ENCODE results near the gene ARHGEF28. TPM values are rescaled to one million over a fixed set of nuclear protein-coding genes. Genes with fewer than 3 reads are reported as not detected.
A peak's percentile ranks its signal among the peaks of the same experiment; 100 is the strongest.

The ARHGEF28 gene
- polyA plus RNA-seq, 4 donors, result 44.1 to 53.1 (median 50.1) TPM

DNA sequence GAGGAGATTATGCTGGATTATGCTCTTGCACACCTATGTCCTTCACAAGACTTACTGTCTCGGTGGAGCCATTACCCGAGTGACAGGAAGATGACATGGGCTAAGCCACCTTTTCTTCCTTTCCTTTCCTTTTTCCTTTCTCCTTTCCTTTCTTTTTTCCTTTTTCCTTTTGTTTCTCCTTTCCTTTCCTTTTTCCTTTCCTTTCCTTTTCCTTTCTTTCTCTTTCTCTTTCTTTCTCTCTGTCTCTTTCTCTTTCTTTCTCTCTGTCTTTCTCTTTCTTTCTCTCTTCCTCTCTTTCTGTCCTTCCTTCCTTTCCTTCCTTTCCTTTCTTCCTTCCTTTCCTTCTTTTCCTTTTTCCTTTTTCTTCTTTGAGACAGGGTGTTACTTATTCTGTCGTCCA, 202.5 kb downstream of the ARHGEF28 start:
- no peak for DNase-seq (ENCODE audit: low read depth in 4 of 4, low spot score in 3 of 4)

DNA sequence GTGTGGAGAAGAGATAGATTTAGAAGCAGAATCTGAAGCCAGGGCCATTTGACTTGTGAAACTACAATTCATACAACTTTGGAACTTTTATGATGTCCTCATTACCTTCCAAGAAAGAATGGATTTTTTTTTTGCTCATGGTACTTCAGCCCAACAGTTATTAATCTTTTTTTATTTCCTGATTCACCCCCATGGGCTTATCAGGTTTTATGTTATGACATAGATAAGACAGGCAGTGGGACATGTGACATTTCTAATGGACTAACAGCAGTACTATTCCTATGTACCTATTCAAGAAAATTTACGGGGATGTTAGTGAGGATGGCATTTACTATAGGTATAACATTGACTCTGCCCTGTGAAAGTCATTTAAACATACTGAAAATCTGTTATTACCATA, 204.7 kb downstream of the ARHGEF28 start:
- DNase-seq (ENCODE audit: low read depth in 4 of 4, low spot score in 3 of 4), result no peak

DNA sequence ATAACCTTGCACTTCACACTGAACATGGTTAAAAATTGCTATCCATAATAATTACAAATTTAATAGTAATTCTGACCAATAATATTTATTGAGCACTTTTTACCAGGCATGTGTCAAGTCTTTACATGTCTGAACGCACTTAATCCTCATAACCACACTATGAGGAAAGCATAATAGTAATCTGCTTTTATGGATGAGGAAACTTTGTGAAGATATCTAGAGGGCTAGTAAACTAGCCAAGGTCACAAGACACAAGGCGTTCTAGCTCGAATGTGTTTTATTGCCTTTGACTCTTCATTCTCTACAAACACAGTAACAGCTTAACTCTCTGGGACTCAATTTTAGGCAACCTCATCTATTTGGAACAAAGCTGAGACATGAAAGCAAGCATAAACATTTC, 205.1 kb downstream of the ARHGEF28 start:
- no peak for DNase-seq (ENCODE audit: low read depth in 4 of 4, low spot score in 3 of 4)

DNA sequence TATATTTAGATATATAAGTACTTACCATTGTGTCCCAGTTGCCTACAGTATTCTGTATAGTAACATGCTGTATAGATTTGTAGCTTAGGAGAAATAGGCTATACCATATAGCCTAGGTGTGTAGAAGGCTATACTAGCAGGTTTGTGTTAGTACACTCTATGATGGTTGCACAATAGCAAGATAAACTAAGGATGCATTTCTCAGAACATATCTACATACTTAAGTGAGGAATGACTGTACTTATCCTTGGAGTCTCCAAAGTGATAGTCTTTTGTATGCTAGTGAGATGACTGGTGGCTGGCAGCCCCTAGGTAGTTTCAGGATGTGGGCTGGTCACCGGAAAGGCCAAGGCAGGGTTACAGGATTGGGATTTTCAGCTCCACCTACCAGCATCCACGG, 208.7 kb downstream of the ARHGEF28 start:
- no peak for DNase-seq (ENCODE audit: low read depth in 4 of 4, low spot score in 3 of 4)

DNA sequence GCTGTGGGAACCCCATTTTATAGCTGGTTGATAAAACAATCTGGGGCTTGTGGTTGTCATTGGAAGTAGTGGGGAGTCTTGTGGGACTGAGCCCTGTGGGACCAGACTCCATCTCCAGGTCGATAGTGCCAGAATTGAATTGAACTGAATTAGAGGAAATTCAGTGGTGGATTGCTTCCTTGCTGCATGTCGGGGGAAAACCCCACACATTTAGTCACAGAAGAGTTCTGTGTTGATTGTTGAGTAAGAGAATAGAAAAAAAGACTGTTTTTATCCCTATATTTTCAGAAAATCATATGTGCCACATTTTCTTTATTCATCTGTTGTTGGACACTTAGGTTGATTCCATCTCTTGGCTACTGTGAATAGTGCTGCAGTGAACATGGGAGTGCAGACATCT, 209.7 kb downstream of the ARHGEF28 start:
- DNase-seq (ENCODE audit: low read depth in 4 of 4, low spot score in 3 of 4), result no peak

DNA sequence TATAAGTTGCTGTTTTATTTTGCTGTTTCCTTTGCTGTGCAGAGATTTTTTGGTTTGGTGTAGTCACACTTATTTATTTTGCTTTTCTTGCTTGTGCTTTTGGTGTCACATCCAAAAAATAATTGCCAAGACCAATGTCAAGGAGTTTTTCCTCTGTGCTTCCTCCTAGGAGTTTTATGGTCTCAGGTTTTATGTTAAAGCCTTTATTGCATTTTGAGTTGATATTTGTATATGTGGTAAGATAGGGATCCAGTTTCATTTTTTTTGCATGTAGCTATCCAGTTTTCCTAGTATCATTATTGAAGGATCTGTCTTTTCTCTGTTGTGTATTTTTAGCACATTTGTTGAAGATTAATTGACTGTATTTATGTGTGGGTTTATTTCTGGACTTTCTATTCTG, 210.6 kb downstream of the ARHGEF28 start:
- no peak for DNase-seq (ENCODE audit: low read depth in 4 of 4, low spot score in 3 of 4)

DNA sequence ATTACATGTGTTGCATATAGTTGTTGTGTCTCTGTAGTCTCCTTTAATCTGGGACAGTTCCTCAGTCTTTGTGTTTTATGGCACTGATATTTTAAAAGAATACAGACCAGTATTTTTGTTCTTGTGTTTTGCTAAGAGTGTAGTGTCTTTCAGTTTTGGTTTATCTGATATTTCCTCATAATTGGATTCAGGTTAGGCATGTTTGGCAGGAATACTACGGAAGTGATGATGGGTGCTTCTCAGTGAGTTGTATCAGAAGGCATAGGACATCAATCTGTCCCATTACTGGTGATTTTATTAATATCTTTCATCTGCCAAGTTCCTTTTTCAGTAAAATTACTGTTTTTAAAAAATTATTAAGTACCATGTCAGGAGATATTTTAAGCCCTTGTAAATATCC, 212.9 kb downstream of the ARHGEF28 start:
- DNase-seq (ENCODE audit: low read depth in 4 of 4, low spot score in 3 of 4), result no peak

DNA sequence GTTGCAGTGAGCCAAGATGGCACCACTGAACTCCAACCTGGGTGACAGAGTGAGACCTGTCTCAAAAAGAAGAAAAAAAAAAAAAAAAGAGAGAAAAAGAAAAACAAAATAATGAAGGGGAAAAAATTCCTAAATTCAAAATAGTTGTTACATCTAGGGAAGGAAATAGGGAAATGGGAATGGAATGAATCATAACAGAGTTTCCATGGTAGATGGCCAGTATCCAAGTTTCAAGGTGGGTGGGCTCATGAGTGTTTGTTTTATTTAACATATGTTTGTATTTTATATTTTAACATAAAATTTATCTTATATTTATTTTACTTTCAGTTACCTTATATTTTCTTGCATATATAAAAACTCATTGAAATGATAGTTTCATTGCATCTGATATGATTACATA, 215.6 kb downstream of the ARHGEF28 start:
- no peak for DNase-seq (ENCODE audit: low read depth in 4 of 4, low spot score in 3 of 4)

DNA sequence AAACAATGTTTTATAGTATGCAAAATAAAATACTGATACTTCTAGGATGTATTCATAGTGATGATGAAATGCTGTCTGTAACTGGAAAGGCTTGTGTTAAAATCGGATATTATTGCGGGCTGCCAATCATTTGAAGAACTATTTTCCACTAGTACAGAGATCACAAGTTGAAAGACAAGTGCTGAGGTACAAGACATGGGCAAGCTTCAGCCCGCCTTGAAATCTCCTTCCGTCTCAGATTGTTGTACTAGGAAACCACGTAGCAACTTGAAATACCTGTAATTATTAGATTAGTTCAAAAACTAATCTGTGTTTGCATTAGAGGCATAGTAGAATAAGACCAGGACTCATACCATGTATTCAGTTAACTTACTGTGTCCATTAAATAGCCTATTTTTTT, 218.2 kb downstream of the ARHGEF28 start:
- no peak for DNase-seq (ENCODE audit: low read depth in 4 of 4, low spot score in 3 of 4)

DNA sequence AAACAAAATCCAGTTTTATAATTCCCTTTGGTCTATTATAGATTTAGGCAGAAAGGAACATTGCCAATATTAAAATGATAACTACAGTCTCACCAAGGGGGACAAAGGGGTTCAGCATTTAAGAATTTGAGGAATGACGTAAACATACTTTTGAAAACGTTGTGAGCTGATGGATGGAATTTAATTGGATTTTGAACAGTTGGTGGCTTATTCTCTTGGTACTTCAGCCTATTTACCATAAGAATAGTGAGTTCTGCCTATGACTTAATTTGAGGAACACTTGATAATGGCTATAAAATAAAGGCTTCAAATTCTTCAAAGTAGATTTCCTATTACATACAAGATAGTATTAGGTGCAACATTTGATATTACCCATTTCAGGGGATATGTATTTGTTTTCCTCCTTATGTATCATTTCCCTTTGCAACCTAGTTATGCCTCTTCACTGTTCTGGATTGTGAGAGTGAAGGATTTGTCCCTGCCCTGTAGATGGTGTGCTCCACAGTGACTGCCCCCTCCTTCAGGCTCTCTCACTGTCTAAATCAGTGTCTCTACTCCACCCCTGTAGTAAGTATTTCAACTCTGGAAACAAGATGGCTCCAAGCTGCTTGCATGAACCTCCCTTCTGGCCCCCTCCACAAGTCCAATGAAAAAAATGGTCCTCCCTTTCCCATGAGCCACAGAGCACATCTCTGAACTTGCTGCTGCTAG, 225.6 kb downstream of the ARHGEF28 start:
- no peak for DNase-seq (ENCODE audit: low read depth in 4 of 4, low spot score in 3 of 4)

DNA sequence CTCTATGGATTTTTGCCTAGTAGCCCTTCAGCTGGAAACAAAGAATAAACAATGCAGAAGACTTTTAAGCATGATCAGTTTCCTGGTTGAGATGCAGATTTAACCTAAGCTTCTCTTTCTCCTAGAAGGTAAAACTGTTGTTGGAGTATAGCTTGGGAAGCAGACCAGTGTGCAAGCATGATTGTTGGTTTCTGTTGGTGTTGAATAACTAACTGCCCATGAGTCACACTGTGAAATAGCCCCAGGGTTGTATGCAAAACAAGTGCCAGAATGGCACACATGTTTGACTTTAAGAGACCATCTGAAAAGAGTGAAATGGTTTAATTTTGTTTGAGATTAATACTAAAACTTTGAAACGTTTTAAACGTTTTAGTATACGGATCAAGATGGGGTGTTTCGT, 227.1 kb downstream of the ARHGEF28 start:
- peak in 2 of 4 donors; percentile 3 to 7 for DNase-seq (ENCODE audit: low read depth in 4 of 4, low spot score in 3 of 4)

DNA sequence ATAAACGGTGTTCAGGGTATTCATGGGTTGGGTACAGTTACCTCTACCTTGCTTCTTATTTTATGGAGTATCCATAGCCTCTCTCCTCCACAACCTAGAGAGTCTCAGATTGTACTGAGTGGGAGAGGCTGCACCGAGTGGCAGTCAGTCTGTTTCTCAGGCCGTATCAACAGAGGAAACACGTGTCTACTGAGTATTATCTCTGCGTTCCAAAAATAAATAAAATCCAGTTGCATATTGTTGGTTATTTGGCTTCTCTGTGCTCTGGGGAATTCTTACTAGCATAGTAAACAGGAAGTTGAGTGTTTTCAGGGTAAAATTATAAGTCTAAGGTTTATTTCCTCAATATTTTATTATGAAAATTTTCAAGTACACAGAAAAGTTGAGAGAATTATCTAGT, 231.0 kb downstream of the ARHGEF28 start:
- DNase-seq (ENCODE audit: low read depth in 4 of 4, low spot score in 3 of 4), result no peak

DNA sequence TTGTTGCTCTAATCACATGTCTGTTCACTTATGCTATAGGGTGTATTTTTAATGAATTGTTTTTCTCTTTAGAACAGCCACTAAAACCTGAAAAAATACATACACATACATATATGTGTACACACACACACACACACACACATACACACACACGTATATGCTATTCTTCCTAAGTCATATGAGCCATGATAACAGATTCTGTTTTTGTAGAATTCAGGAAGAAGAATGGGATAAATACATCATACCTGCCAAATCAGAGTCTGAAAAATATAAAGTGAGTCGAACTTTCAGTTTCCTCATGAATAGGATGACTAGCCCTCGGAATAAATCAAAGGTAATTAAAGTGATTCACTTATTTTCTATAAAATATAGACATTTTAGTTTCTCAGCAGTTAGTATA, 231.4 kb downstream of the ARHGEF28 start:
- no peak for DNase-seq (ENCODE audit: low read depth in 4 of 4, low spot score in 3 of 4)

DNA sequence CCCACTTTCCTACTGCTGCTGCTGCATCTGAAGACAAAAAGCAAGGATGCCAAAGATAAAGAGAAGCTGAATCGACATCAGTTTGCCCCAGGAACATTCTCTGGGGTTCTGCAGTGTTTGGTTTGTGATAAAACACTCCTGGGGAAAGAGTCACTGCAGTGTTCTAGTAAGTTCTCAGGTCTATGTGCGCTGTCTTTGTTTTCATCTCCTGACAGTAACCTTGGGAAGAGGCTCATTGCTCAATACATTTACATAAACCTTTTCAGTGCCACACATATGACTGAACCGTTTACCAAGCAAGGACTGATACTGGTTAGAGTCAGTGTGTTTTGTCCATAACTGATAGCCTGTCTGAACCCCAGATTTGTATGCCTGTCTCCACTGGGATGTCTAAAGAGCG, 232.1 kb downstream of the ARHGEF28 start:
- DNase-seq (ENCODE audit: low read depth in 4 of 4, low spot score in 3 of 4), result no peak

DNA sequence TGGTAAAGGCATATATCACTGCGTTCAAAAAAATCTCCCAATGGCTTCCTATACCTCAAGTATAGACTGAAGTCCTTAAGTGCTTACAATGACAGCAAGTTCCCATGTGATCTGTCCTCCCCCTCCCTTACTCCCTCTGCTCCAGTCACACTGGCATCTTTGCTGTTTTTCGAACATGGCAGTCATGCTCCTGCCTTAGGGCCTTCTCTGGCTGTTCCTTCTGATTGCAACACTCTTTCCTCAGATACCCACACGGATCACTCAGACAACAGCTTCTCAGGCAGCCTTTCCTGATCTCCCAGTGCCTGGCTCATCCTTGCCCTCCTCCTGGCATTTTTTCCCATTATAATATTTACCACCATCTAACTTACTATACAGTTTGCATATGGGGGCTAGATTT, 232.8 kb downstream of the ARHGEF28 start:
- DNase-seq (ENCODE audit: low read depth in 4 of 4, low spot score in 3 of 4), result no peak

DNA sequence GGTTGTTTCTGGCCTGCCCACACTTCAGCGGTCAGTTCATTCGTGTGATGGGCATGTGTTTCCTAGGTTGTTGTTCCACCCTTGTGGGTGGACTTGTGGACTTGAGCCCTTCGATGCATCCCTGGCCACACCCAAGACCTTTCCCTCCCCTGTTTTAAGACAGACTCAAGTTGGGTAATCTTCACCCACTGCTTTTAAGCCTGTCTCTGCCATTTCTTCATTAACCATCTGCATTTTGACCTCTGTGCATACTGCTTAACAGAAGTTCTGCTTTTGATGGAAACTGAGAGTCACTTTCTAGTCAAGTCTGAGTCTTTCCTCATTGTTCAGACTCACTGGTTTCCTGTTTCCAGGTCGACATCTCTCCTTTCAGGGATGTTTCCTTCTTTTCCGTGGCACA, 233.7 kb downstream of the ARHGEF28 start:
- no peak for DNase-seq (ENCODE audit: low read depth in 4 of 4, low spot score in 3 of 4)

DNA sequence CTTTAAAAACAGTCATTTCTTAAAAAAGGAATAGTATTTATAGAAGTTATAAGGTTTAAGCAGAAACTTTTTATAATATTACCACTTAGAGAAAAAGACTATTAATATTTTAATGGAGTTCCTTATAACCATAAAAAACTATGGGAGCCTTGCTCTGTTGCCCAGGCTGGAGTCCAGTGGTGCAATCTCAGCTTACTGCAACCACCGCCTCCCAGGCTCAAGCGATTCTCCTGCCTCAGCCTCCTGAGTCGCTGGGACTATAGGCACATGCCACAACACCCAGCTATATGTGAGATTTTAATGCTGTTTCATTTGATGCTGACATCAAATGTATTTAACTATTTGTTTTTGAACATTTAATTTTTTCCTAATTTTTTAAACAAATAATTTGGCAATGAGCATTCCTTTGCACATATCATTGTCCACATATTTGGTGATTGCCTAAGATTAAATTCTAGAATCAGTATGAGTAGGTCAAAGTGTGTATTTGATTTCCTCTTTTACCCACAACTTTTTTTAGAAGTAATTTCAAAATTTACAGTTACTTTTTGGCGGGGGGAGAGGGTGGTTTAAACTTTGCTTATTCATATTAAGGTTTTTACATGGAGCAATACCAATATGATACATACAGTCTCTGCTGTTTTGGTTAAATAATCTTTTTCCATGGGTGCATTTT, 235.5 kb downstream of the ARHGEF28 start:
- no peak for DNase-seq (ENCODE audit: low read depth in 4 of 4, low spot score in 3 of 4)

DNA sequence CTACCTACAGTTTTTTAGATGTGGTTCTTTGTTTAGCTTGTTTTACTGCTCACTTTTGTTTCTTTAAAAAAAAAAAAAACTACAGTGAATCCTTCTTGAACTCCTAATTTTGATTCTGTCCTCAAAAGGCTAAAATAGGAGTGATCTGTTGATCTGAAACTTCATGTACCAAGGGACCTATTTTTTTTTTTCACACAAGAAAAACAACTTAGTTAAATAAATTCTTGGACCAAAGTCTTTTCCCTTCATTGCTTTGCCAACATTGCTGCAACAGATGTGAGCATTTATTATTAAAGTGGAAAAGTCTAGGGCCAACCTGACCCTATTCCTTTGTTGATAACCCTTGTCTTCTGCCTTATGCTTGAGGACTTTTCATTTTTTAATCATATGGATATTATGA, 236.8 kb downstream of the ARHGEF28 start:
- no peak for DNase-seq (ENCODE audit: low read depth in 4 of 4, low spot score in 3 of 4)

DNA sequence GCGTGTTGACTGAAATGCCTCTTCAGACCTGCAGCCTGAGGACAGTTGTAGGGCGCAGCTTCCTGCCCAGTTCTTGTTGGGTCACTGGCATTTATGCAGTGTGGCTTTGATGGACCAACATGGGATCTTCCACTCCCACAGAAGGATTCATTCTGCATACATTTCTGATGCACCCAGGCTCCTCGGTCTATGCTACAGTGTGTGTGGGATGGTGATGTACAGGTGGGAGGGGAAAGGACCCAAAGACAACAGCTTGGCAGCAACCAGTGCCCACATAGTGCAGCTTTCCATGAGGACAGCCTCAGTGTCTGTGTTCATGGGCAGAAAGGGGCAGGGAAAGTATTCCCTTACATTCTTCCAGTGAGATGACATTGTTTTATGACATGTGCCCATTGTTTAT, 237.9 kb downstream of the ARHGEF28 start:
- no peak for DNase-seq (ENCODE audit: low read depth in 4 of 4, low spot score in 3 of 4)

DNA sequence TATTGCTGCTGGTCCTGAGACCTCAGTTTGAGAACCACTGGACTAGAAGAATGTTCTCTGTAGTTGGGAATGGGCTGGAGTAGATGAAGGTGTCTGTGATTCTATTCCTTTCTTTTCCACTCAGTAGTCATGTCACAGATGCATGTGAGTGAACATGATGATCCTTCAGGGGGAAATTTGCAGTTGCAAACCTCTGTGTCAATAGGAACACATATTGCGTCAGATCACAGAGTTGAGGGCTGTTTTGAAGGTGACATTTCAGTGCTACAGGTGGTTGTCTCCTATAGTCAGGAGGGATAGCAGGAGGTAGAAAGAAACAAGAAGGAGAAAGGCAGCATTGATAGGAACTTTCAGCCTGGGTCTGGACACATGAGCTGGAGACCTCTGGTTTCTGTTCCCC, 239.3 kb downstream of the ARHGEF28 start:
- no peak for DNase-seq (ENCODE audit: low read depth in 4 of 4, low spot score in 3 of 4)

DNA sequence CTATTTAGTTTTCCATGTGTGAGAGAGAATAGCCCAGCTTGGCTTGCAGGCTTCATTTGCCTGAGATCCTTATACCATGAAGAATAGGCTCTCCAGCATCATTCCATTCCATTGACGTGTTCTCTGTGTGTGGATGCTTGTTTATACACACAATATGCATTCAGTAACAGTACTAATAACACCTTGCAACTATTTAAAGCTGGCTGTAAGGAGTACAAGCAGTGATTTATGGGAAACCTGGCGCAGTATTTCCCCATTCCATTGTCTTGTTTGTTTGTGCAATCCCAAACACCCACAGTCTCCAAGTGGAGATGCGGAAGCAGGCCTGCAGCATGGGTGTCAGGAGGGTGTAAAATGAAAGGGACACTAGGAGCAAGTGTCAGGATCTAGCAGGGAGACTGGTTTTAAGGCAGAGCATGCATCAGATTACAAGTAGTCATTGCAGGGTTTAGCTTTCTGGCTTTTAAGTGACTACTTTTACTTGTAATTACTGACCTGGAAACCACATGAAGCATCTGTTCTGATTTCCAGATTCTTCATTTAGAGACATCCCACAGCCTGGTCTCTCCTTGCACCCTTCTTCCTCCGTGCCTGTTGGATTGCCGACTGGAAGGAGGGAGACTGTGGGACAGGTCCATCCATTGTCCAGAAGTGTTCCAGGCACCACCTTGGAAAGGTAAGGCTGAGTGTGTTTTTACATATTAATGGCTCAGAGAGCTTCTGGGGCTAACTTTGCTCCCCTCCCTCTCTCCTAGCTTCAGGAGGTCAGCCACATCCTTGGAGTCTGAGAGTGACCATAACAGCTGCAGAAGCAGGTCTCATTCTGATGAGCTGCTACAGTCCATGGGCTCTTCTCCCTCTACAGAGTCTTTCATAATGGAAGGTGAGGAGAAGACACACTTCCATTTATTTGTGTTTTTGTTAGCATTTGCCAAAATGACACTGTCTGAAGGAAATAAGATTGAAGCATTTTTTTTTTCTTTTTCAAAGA, 241.6 kb downstream of the ARHGEF28 start:
- no peak for DNase-seq (ENCODE audit: low read depth in 4 of 4, low spot score in 3 of 4)

Measured in right renal pelvis (tissue), 4 donors.